Measurements from ENCODE around the gene RYR2.

GRCh38 chr1:237482777-237483176 lies 440.8 kb downstream of the RYR2 start:
- TF ChIP-seq CTCF (conservative IDR thresholded peaks at IDR 0.05) (no peak), ZFX (IDR thresholded peaks at IDR 0.05) (no peak)
